Vagina (tissue), 2 donors: ENCODE results near the gene TGM6. TPM values are rescaled to one million over a fixed set of nuclear protein-coding genes. Genes with fewer than 3 reads are reported as not detected.

ENCODE experiments used
- DNase-seq, 2 donors: peaks; one replicate each; pipeline ENCODE4 v3.0.0-alpha.2; 2017; ENCODE audit errors: extremely low spot score in 2 of 2
- H3K27ac ChIP-seq: fragments of 200-600 bp; sonication (generic); one replicate; pipeline ENCODE4 v1.5.1; 2019
- H3K27me3 ChIP-seq: fragments of 200-600 bp; sonication (generic); one replicate; pipeline ENCODE4 v1.5.1; 2019
- H3K36me3 ChIP-seq, 2 donors: fragments of 200-600 bp; sonication (generic); one replicate each; pipeline ENCODE4 v1.5.1; 2017 to 2019
- H3K4me1 ChIP-seq: fragments of 200-600 bp; sonication (generic); one replicate; pipeline ENCODE4 v1.5.1; 2019
- H3K4me3 ChIP-seq, 2 donors: fragments of 200-600 bp; sonication (generic); 1 replicate in 1 of 2; 2 replicates in 1 of 2; pipeline ENCODE4 v1.5.1; 2016 to 2019
- H3K9me3 ChIP-seq: fragments of 200-600 bp; sonication (generic); one replicate; pipeline ENCODE4 v1.5.1; 2019
- CTCF ChIP-seq, 3 experiments: fragments of 450-650 bp in 2 of 3; fragments of 200-600 bp in 1 of 3; sonication (generic) in 1 of 3; IDR thresholded peaks; one replicate each; pipeline ENCODE4 v1.5.1; 2017 to 2019; ENCODE audit warnings: antibody characterized with exemption in 3 of 3, mild to moderate bottlenecking in 2 of 3, moderate library complexity in 2 of 3
- POLR2A ChIP-seq, 2 donors: fragments of 450-650 bp; IDR thresholded peaks; one replicate each; pipeline ENCODE4 v1.6.1; 2017; ENCODE audit warnings: antibody characterized with exemption in 2 of 2, mild to moderate bottlenecking in 2 of 2, moderate library complexity in 2 of 2
- POLR2AphosphoS5 ChIP-seq, 2 donors: sonication (generic); formaldehyde crosslinking; IDR thresholded peaks; one replicate each; pipeline ENCODE4 v1.9.0; 2017; ENCODE audit warnings: antibody characterized with exemption in 2 of 2, mild to moderate bottlenecking in 2 of 2, low read depth in 1 of 2; ENCODE audit not compliant: insufficient read depth in 1 of 2
- intact Hi-C: fragments of 100-400 bp; cut with DNase I; formaldehyde crosslinking; loops from one replicate; pipeline ENCODE4 v1.15.1; 2023
- total RNA-seq: library from RNA; depleted of rRNA; stranded (reverse); fragments of >200 nt; gene quantifications from one replicate; pipeline ENCODE4 v1.2.3, GENCODE V29; 2016

TGM6 gene
- total RNA-seq, 1 donor from 2014 or later = not detected

- intact Hi-C loops = loop anchor here (10.0 kb wide), 1 partner anchor 576 kb away; no protein-coding TSS in a partner anchor
- peaks cover 0 to 64% of the 10 kb centered on the region in 2 donors for H3K36me3 ChIP-seq
Measured at GRCh38 chr20:2460752-2461424, 80.2 kb downstream of the TGM6 start.

GRCh38 chr20:2462484-2462883, 81.8 kb downstream of the TGM6 start:
- TF ChIP-seq POLR2A (IDR thresholded peaks at IDR 0.05) (no peak), POLR2AphosphoS5 (IDR thresholded peaks at IDR 0.05; ENCODE audit: insufficient read depth in 1 of 2, low read depth in 1 of 2) (no peak), CTCF (IDR thresholded peaks at IDR 0.05) (no peak)
- Histone ChIP-seq H3K4me1 (peaks cover under 1% of the 10 kb centered on the region), H3K27ac (no peak overlapping the region), H3K9me3 (no peaks in the 10 kb centered on the region), H3K4me3 (no peak overlapping the region), H3K27me3 (no peaks in the 10 kb centered on the region), H3K36me3 (peaks cover 0 to 80% of the 10 kb centered on the region in 2 donors)
- intact Hi-C loops = loop anchor here (10.0 kb wide), 1 partner anchor 578 kb away; no protein-coding TSS in a partner anchor
- DNase-seq = no peak

More at GRCh38 chr20:2460752-2461424, 80.2 kb downstream of the TGM6 start:
- no peak for TF ChIP-seq POLR2AphosphoS5 (IDR thresholded peaks at IDR 0.05; ENCODE audit: insufficient read depth in 1 of 2, low read depth in 1 of 2)
- TF ChIP-seq CTCF (IDR thresholded peaks at IDR 0.05) = no peak
- TF ChIP-seq POLR2A (IDR thresholded peaks at IDR 0.05) = no peak
- no peak for DNase-seq
- Histone ChIP-seq H3K27me3 (no peaks in the 10 kb centered on the region), H3K4me1 (no peaks in the 10 kb centered on the region), H3K27ac (no peak overlapping the region), H3K9me3 (no peaks in the 10 kb centered on the region), H3K4me3 (no peak overlapping the region)

GRCh38 chr20:2463616-2464365, 83.1 kb downstream of the TGM6 start:
- H3K4me1 ChIP-seq = peaks cover 14% of the 10 kb centered on the region
- H3K27ac ChIP-seq = no peak overlapping the region
- no peak overlapping the region for H3K4me3 ChIP-seq
- intact Hi-C loops = loop anchor here (10.0 kb wide), 1 partner anchor 579 kb away; no protein-coding TSS in a partner anchor
- TF ChIP-seq POLR2AphosphoS5 (IDR thresholded peaks at IDR 0.05; ENCODE audit: insufficient read depth in 1 of 2, low read depth in 1 of 2) (no peak), CTCF (IDR thresholded peaks at IDR 0.05) (no peak), POLR2A (IDR thresholded peaks at IDR 0.05) (no peak)
- no peaks in the 10 kb centered on the region for H3K27me3 ChIP-seq
- H3K36me3 ChIP-seq = peaks cover 0 to 88% of the 10 kb centered on the region in 2 donors
- H3K9me3 ChIP-seq = no peaks in the 10 kb centered on the region
- no peak for DNase-seq

GRCh38 chr20:2465100-2465499, 84.4 kb downstream of the TGM6 start:
- no peaks in the 10 kb centered on the region for H3K9me3 ChIP-seq
- TF ChIP-seq POLR2AphosphoS5 (IDR thresholded peaks at IDR 0.05; ENCODE audit: insufficient read depth in 1 of 2, low read depth in 1 of 2) = no peak
- no peak for TF ChIP-seq POLR2A (IDR thresholded peaks at IDR 0.05)
- TF ChIP-seq CTCF (IDR thresholded peaks at IDR 0.05) = no peak
- H3K27ac ChIP-seq = no peak overlapping the region
- H3K27me3 ChIP-seq = no peaks in the 10 kb centered on the region
- no peak overlapping the region for H3K4me3 ChIP-seq
- peaks cover 25% of the 10 kb centered on the region for H3K4me1 ChIP-seq
- peaks cover 0 to 82% of the 10 kb centered on the region in 2 donors for H3K36me3 ChIP-seq
- DNase-seq = no peak
- intact Hi-C loops = loop anchor here (10.0 kb wide), 1 partner anchor 580 kb away; no protein-coding TSS in a partner anchor
